Measurements from ENCODE around the gene LTBP1.

DNA sequence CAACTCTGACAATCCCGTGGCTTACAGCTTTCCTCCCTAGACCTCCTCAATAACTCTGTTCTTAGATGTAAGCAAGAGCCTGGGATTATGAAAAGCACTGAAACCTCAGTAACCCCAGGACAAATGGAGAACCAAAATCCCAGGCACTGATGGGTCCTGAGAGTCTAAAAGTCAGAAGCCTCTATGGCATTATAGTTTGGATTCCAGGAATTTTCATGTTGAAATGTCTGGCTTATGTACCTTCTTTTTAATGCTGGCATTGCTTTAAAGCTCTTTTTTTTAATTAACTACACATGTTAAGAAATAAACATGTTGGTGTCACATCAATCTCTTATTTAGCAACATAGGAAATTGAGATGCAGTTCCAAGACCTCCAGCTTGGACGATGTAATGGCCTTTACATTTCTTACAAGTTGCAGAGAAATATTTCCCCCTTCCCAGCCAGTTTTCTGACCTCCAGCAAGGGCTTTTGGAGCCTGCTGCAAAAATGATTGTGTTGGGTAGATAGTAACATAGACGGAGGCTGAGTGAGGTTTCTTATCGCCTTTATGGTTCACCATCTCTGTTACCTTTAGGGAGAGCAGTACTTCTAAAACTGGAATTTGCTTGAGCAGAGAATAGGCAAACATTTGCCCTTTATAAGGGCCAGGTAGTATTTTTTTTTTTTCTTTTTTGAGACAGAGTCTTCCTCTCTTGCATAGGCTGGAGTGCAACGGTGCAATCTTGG, 444.9 kb downstream of the LTBP1 start:
- no peak for TF ChIP-seq EZH2phosphoT487 (IDR thresholded peaks at IDR 0.05; ENCODE audit: borderline replicate concordance, low read depth, low read length)
- TF ChIP-seq, protein P1, sequence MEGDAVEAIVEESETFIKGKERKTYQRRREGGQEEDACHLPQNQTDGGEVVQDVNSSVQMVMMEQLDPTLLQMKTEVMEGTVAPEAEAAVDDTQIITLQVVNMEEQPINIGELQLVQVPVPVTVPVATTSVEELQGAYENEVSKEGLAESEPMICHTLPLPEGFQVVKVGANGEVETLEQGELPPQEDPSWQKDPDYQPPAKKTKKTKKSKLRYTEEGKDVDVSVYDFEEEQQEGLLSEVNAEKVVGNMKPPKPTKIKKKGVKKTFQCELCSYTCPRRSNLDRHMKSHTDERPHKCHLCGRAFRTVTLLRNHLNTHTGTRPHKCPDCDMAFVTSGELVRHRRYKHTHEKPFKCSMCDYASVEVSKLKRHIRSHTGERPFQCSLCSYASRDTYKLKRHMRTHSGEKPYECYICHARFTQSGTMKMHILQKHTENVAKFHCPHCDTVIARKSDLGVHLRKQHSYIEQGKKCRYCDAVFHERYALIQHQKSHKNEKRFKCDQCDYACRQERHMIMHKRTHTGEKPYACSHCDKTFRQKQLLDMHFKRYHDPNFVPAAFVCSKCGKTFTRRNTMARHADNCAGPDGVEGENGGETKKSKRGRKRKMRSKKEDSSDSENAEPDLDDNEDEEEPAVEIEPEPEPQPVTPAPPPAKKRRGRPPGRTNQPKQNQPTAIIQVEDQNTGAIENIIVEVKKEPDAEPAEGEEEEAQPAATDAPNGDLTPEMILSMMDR (conservative IDR thresholded peaks at IDR 0.05; ENCODE audit: low read length): no peak
